ACC112 (cell line): Measurements from ENCODE around the gene NR3C1.

ENCODE experiments used
- H2AFZ ChIP-seq: fragments of 200-600 bp; sonication (generic); one replicate; pipeline ENCODE4 v1.6.0; 2017; ENCODE audit warnings: antibody characterized with exemption, low read length; ENCODE audit not compliant: unreplicated experiment
- H3K27ac ChIP-seq: fragments of 200-600 bp; sonication (generic); 2 replicates; pipeline ENCODE4 v1.5.1; 2014; ENCODE audit warnings: low read depth, mild to moderate bottlenecking, antibody characterized with exemption, low read length, moderate library complexity
- H3K27me3 ChIP-seq: fragments of 200-600 bp; sonication (generic); 2 replicates; pipeline ENCODE4 v1.6.1; 2014; ENCODE audit warnings: mild to moderate bottlenecking, antibody characterized with exemption, low read length, moderate library complexity, mixed read lengths; ENCODE audit not compliant: insufficient read depth
- H3K36me3 ChIP-seq: fragments of 200-600 bp; sonication (generic); 2 replicates; pipeline ENCODE4 v1.6.1; 2016; ENCODE audit warnings: mild to moderate bottlenecking, antibody characterized with exemption, low read length, moderate library complexity, mixed read lengths; ENCODE audit not compliant: insufficient read depth
- H3K4me1 ChIP-seq: fragments of 200-600 bp; sonication (generic); one replicate; pipeline ENCODE4 v1.6.1; 2016; ENCODE audit warnings: low read length, mixed read lengths; ENCODE audit not compliant: insufficient read depth, unreplicated experiment, control insufficient read depth
- H3K4me3 ChIP-seq: fragments of 200-600 bp; sonication (generic); 2 replicates; pipeline ENCODE4 v1.5.1; 2014; ENCODE audit warnings: mild to moderate bottlenecking, low read depth, low read length
- H3K79me2 ChIP-seq: fragments of 200-600 bp; sonication (generic); one replicate; pipeline ENCODE4 v1.6.0; 2016; ENCODE audit warnings: low read length; ENCODE audit not compliant: control insufficient read depth, unreplicated experiment, insufficient read depth

Gene NR3C1

GRCh38 chr5:143403593-143404415 lies at the start of gene NR3C1:
TSS of gene NR3C1 (minus strand) at chr5:143403686. CDS start at chr5:143400839, 2,847 bp downstream.
- peaks cover 47% of the 10 kb centered on the region for H3K79me2 ChIP-seq
- H3K27ac ChIP-seq, result peak within 1 kb of the TSS; percentile 98
- no peaks in the 10 kb centered on the region for H3K4me1 ChIP-seq
- peak within 1 kb of the TSS; percentile 61 for H2AFZ ChIP-seq
- peak within 1 kb of the TSS; percentile 89 for H3K4me3 ChIP-seq
- no peaks in the 10 kb centered on the region for H3K36me3 ChIP-seq
- H3K27me3 ChIP-seq, result no peaks in the 10 kb centered on the region

DNA sequence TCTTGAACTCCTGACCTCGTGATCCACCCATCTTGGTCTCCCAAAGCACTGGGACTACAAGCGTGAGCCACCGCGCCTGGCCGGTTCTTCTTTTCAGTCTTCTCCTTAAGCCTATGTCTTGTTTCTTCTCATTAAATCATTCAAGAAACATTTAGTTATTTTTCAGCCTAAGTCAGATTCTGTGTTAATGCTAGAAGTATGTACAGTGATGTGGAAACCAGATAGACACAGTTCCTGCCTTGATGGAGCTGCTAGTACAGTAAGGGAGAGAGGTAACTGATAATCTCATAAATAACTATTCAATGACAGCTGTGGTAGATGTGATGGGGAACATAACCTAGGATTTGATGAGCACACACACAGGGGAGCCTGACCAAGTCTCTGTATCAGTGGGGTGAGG lies 46.3 kb upstream of the NR3C1 start:
- Histone ChIP-seq H3K4me1 (no peaks in the 10 kb centered on the region), H3K79me2 (no peaks in the 10 kb centered on the region), H3K36me3 (no peaks in the 10 kb centered on the region), H2AFZ (no peak overlapping the region), H3K27me3 (no peaks in the 10 kb centered on the region), H3K4me3 (no peak overlapping the region), H3K27ac (no peak overlapping the region)

GRCh38 chr5:143448518-143448917 lies 45.0 kb upstream of the NR3C1 start:
- H3K36me3 ChIP-seq, result no peaks in the 10 kb centered on the region

DNA sequence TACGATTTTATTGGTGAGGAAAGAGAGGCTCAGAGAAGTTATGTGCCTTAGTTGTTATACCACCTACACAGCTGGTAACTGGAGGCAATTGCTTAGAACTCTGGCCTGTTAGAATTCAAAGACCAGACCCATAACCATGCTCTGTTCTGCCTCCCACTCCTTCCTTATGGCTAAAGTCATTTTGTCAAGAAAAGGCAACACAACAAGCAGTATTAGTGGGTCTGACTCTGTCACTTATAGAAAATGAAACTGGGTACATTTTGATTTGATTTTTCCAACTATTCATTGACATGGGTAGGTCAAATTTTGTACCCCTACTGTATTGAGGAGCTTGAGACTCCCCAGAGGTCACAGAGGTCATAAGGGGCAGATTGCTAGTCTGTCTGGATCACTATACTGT lies 44.5 kb upstream of the NR3C1 start:
- H3K4me1 ChIP-seq, result no peaks in the 10 kb centered on the region
- H3K27me3 ChIP-seq, result no peaks in the 10 kb centered on the region
- H3K4me3 ChIP-seq, result no peak overlapping the region
- H3K36me3 ChIP-seq, result no peaks in the 10 kb centered on the region
- H3K27ac ChIP-seq, result no peak overlapping the region
- H3K79me2 ChIP-seq, result no peaks in the 10 kb centered on the region
- H2AFZ ChIP-seq, result peak overlapping the region; percentile 4

More at GRCh38 chr5:143448518-143448917, 45.0 kb upstream of the NR3C1 start:
- Histone ChIP-seq H2AFZ (no peak overlapping the region), H3K27ac (no peak overlapping the region), H3K79me2 (no peaks in the 10 kb centered on the region), H3K4me1 (no peaks in the 10 kb centered on the region), H3K27me3 (no peaks in the 10 kb centered on the region), H3K4me3 (no peak overlapping the region)

- Histone ChIP-seq H2AFZ (no peak overlapping the region), H3K36me3 (no peaks in the 10 kb centered on the region), H3K27ac (no peak overlapping the region), H3K4me3 (no peak overlapping the region), H3K4me1 (peaks cover 4% of the 10 kb centered on the region), H3K27me3 (no peaks in the 10 kb centered on the region), H3K79me2 (no peaks in the 10 kb centered on the region)
Observed at GRCh38 chr5:143446535-143447226, 43.2 kb upstream of the NR3C1 start.

DNA sequence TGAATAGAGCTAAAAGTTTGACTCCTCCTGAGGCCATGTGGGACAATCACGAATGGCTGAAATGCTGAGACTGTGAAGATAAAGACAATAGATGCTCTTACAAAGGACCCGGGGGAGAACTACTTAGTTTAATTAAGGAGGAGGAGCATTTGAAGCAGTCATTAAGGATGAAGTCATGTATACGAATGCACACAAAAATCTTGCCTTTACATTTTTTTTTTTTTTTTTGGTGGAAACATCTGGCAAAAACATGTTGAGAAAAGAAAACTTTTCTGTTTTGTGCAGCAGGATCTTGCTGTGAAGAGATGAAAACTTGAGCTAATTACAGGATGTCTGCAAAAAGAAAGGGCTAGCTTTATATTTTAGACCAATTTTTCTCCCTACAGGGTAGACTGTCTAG lies 42.3 kb upstream of the NR3C1 start:
- Histone ChIP-seq H2AFZ (no peak overlapping the region), H3K4me1 (peaks cover 4% of the 10 kb centered on the region), H3K4me3 (no peak overlapping the region), H3K27ac (no peak overlapping the region), H3K36me3 (no peaks in the 10 kb centered on the region), H3K79me2 (no peaks in the 10 kb centered on the region), H3K27me3 (no peaks in the 10 kb centered on the region)

- H3K4me3 ChIP-seq, result no peak overlapping the region
- no peaks in the 10 kb centered on the region for H3K27me3 ChIP-seq
- H3K4me1 ChIP-seq, result peaks cover 4% of the 10 kb centered on the region
- H3K27ac ChIP-seq, result no peak overlapping the region
- H3K36me3 ChIP-seq, result no peaks in the 10 kb centered on the region
- no peak overlapping the region for H2AFZ ChIP-seq
- H3K79me2 ChIP-seq, result no peaks in the 10 kb centered on the region
Observed at GRCh38 chr5:143443330-143443729, 39.8 kb upstream of the NR3C1 start.

GRCh38 chr5:143442385-143442784 lies 38.9 kb upstream of the NR3C1 start:
- H3K27me3 ChIP-seq, result no peaks in the 10 kb centered on the region
- no peaks in the 10 kb centered on the region for H3K79me2 ChIP-seq
- H3K27ac ChIP-seq, result no peak overlapping the region
- H3K4me1 ChIP-seq, result peaks cover 4% of the 10 kb centered on the region
- H3K36me3 ChIP-seq, result no peaks in the 10 kb centered on the region
- H2AFZ ChIP-seq, result no peak overlapping the region
- no peak overlapping the region for H3K4me3 ChIP-seq

DNA sequence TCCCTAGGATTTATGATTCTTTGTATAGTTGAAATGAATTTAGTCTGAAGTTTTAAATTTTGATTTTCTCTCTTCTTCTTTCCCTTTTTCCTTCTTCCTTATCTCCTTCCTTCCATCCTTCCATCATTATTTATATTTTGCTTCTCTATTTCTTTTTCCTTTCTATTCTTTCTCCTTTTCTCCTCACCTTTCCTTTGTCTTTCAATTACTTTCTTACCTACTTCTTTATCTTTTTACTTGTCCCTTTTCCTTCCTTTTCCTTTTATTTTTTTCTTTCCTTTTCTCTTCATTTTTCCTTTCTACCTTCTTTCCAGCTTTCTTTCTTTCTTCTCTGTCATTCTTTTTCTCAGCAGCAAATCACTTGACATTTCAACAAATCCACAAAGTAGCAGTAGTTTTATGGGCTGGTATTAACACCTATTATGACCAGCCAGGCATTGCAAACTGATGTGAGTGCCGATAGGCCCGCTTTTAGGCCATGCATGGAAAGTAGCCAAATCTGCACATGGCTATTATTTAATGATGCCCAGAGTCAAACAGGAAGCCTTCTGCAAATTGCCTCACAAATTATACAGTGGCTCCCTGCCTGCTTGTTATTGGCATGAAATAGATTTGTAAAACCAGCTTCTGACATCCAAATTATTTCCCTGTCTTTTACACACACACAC lies 37.1 kb upstream of the NR3C1 start:
- H3K27me3 ChIP-seq, result no peaks in the 10 kb centered on the region
- no peak overlapping the region for H3K27ac ChIP-seq
- H3K79me2 ChIP-seq, result no peaks in the 10 kb centered on the region
- no peaks in the 10 kb centered on the region for H3K36me3 ChIP-seq
- H3K4me1 ChIP-seq, result peaks cover 5% of the 10 kb centered on the region
- H3K4me3 ChIP-seq, result no peak overlapping the region
- no peak overlapping the region for H2AFZ ChIP-seq

GRCh38 chr5:143437666-143438273 lies 34.3 kb upstream of the NR3C1 start:
- Histone ChIP-seq H3K79me2 (no peaks in the 10 kb centered on the region), H3K36me3 (no peaks in the 10 kb centered on the region), H3K27me3 (no peaks in the 10 kb centered on the region), H3K4me1 (peaks cover 14% of the 10 kb centered on the region), H2AFZ (no peak overlapping the region), H3K27ac (no peak overlapping the region), H3K4me3 (no peak overlapping the region)
